Activated CD4-positive, alpha-beta T cell treated with anti-CD3 and anti-CD28 coated beads for 1 hour (primary cell): ENCODE measurements around the gene SLC12A2.

ENCODE experiments used
- DNase-seq: peaks from one replicate; pipeline ENCODE4 v3.0.0-alpha.2; 2020

The SLC12A2 gene

GRCh38 chr5:128234928-128235641, 151.5 kb downstream of the SLC12A2 start:
- no peak for DNase-seq

GRCh38 chr5:128236334-128236733, 152.8 kb downstream of the SLC12A2 start:
- no peak for DNase-seq

GRCh38 chr5:128237000-128237399, 153.4 kb downstream of the SLC12A2 start:
- no peak for DNase-seq

- no peak for DNase-seq
Observed at GRCh38 chr5:128237546-128237945, 154.0 kb downstream of the SLC12A2 start.
